GM18508 (cell line): ENCODE results near the gene FANCC.

Source experiments
- ATAC-seq: cut with Tn5 transposase; IDR thresholded peaks from one replicate; pipeline ENCODE4 v1.9.1; 2021; ENCODE audit warnings: moderate number of reproducible peaks; ENCODE audit not compliant: insufficient read depth, unreplicated experiment

FANCC gene

DNA sequence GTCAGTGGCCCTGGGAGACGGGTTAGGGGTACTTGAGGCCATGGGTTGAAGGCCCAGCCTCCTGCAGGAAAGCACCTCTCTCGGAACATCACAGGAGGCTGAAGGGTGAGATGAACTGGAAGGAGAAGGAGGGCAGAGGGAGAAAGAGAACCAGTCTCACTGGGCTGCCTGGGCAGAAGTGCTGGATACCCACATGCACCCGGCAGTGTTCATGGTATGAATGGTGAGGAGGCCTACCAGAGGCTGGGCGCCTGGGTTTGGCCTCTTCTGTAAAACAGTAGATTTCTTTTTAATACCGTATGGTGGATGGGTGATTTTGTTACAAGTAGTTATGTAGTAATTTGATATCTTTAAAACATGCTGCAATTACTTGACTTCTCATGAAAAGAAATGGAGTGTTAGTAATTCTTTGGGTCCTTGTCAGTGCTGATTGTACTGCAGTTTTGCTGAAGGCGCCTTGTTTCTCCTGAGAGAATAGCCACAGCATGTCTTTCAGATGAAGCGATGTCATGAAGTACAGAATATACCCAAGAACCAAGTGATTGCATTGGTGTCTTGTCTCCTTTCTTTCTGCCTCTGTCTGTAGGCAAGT is 258.6 kb downstream of the FANCC start:
- ATAC-seq: no peak

DNA sequence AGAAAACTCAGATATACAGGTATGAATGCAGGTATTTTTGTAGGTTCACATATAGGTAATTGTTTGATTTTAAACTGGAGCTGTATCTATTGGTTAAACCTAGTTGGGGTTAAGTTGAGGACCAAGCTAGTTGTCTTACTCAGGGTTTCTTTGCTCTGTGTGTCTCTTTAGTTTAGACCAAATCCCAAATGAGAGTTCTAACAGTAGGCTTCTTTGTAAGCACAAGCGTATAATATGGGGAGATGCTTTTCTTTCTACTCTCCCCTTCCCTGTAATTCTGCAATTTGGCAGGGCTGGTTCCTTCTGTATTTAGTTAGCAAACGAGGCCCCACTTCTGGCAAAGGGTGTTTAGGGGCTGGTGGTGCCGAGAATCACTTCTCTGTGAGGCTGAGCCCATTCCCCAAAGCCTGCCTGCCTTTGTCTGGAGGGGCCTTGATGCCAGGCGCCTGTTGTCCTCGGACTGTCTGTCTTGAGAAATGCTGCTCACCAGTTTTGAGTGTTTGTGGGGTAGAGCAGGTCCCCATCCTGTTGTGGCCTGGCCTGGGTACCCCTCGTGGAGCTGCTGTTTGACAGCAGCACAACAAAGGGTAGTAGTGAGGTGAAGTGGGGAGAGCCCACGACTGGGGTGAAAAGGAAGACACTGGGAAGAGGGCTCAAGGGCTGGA is 259.3 kb downstream of the FANCC start:
- ATAC-seq: no peak

DNA sequence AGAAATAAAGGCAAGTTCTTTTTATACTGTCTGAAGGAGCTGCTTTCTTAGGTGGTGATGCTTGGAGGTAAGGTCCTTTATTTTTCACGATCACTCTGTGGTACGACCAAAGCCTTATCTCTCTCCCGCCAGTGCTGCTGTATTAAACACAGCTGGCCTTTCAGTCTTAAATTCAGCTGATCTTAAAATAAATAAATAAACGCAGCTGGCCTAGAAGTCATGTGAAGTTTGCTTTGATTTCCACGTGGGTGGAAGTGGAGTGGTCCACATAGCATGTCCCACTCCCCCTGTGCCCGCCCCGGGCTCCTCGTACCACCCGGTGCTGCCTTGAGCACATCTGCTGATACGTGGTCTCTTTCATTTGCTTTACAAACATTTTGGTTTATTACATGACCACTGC is 260.4 kb downstream of the FANCC start:
- no peak for ATAC-seq

DNA sequence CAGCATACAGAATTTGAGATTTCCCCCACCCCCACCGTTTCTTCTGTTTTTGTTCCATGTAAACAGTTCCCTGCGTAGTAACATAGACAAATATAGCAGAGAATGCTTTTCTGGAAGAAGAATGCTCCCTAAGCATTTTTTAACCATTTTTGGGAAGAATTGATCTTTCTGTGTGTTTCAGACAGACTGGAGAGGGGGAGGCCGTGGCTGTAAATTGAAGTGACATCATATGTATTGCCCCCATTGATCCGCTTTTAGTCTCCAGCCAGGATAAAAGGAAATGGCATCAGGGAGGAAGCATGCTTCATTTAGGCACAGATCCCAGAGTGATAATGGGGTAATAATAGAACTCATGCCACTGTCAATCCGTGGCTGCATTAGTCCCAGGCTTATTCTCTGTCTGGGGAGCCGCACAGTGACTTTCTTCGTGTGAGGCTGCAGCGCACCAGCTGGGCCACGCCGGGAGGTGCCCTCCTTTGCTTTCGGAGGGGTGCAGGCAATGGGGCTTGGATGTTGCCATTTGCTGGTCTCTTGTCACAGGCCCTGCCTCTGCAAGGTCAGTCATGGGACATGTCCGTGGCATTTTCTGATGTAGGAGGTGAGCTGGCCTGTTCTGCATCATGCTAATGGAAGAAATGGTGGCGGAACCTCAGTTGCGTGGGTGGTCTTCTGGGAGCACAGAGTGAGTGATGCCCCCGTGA is 261.5 kb downstream of the FANCC start:
- no peak for ATAC-seq

DNA sequence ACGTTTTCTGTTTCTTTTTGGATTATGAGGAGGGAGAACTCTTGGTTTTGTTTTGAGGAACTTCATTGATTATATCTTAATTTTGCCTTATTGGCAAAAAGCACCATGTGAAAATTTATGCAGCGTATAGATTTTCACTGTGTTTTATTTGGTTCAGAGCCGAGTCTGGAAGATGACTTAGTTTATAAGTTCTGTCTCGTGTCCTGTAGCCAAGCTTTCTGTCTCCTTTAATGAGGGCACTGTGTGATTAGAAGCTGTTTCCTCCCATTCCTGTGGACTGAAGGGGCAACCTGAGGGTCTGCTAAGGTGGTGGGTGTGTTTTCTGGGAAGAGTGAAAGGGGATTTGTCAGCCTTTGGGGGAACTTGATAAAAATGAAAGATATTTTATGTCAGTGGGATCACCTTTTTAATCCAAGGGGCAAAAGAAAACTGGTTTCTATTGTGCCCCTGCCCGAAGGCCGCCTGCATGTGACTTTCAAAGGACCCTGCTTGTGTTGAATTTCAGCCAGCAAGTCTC is 262.1 kb downstream of the FANCC start:
- no peak for ATAC-seq

DNA sequence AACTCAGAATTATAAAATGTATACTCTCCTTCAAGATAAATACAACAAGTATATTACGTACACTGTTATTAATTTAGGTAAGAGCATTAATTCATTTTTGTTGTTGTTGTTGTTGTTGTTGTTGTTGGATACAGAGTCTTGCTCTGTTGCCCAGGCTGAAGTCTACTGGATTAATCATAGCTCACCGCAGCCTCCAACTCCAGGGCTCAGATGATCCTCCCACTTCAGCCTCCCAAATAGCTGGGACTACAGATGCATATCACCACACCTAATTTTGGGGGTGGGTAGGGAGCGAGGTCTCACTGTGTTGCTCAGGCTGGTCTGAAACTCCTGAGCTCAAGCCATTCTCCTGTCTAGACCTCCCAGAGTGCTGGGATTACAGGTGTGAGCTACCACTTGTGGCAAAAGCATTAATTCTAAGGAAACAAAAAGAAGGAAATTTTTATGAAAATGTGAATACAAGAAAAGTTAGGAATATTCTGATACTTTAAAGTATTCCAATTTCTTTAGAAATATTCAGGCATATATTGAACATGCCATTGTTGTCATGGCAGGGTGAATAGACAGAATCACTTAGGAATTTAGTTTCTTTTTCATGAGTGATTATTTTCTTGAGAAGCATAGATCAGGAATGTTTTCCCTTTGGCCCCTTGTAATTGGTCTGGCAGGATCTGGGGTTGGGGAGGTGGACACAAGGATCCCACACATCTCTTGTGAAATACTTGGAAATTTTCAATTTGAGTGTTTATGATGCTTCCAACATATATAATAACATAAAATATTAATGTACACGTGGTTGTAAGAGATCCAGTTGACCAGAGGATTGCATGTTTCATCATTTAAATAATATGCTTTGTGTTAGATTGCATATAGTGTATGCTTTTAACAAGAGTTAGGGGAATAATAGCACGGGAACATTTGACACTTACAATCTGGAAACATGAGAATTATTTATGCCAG is 263.6 kb downstream of the FANCC start:
- no peak for ATAC-seq

DNA sequence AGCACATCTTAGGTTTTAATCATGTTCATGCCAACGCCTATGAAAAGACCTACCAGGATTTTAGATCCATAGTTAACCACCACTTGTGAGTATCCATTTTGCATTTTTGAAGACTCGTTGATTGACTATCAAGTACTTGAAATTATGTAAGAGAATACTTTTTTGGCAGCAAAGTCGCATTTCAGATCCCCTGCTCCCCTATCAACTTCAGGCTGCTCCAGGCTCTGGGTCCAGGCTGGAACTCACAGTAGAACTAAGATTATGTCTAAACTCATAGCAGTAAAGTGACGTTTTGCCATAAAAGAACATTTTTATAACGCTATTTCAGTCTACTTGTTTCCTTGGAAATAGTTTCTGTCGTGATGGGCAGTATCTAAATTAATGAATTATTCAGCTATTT is 267.7 kb downstream of the FANCC start:
- ATAC-seq: no peak
